ENCODE data around the gene MYO3B.

The MYO3B gene

GRCh38 chr2:170291474-170291873 lies 113.5 kb downstream of the MYO3B start:
- no peak overlapping the region for H3K4me3 ChIP-seq (ENCODE audit: low read depth, low read length)
- TF ChIP-seq CTCF (IDR thresholded peaks at IDR 0.05; ENCODE audit: low read depth, low read length, missing control alignments): no peak
- no peak for DNase-seq (ENCODE audit: low read depth)

- no peak overlapping the region for H3K4me3 ChIP-seq (ENCODE audit: low read depth, low read length)
- TF ChIP-seq CTCF (IDR thresholded peaks at IDR 0.05; ENCODE audit: low read depth, low read length, missing control alignments): no peak
- no peak for DNase-seq (ENCODE audit: low read depth)
Measured at GRCh38 chr2:170292415-170292814, 114.5 kb downstream of the MYO3B start.

- no peak for DNase-seq (ENCODE audit: low read depth)
- H3K4me3 ChIP-seq (ENCODE audit: low read depth, low read length): no peak overlapping the region
- TF ChIP-seq CTCF (IDR thresholded peaks at IDR 0.05; ENCODE audit: low read depth, low read length, missing control alignments): no peak
Measured at GRCh38 chr2:170297496-170297895, 119.5 kb downstream of the MYO3B start.

- no peak overlapping the region for H3K4me3 ChIP-seq (ENCODE audit: low read depth, low read length)
- no peak for TF ChIP-seq CTCF (IDR thresholded peaks at IDR 0.05; ENCODE audit: low read depth, low read length, missing control alignments)
- DNase-seq (ENCODE audit: low read depth): peak; percentile 4
Measured at GRCh38 chr2:170298115-170298514, 120.2 kb downstream of the MYO3B start.

GRCh38 chr2:170298861-170299429 lies 121.0 kb downstream of the MYO3B start:
- no peak for TF ChIP-seq CTCF (IDR thresholded peaks at IDR 0.05; ENCODE audit: low read depth, low read length, missing control alignments)
- DNase-seq (ENCODE audit: low read depth): no peak
- no peak overlapping the region for H3K4me3 ChIP-seq (ENCODE audit: low read depth, low read length)

- no peak for TF ChIP-seq CTCF (IDR thresholded peaks at IDR 0.05; ENCODE audit: low read depth, low read length, missing control alignments)
- no peak for DNase-seq (ENCODE audit: low read depth)
- H3K4me3 ChIP-seq (ENCODE audit: low read depth, low read length): no peak overlapping the region
Measured at GRCh38 chr2:170300993-170301392, 123.0 kb downstream of the MYO3B start.

- TF ChIP-seq CTCF (IDR thresholded peaks at IDR 0.05; ENCODE audit: low read depth, low read length, missing control alignments): no peak
- no peak for DNase-seq (ENCODE audit: low read depth)
- H3K4me3 ChIP-seq (ENCODE audit: low read depth, low read length): no peak overlapping the region
Measured at GRCh38 chr2:170301626-170302025, 123.7 kb downstream of the MYO3B start.
